Caki2 (cell line): ENCODE results near the gene ELAVL1. TPM values are rescaled to one million over a fixed set of nuclear protein-coding genes. Genes with fewer than 3 reads are reported as not detected.
"Not testable (repeated sequence)": the region's sequence is repeated elsewhere in the genome, so short reads cannot be mapped to it uniquely, and the experiment has no call there.

Experiments
- DNase-seq: peaks from one replicate; pipeline ENCODE4 v3.0.0-alpha.2; 2015; ENCODE audit warnings: low read depth
- in situ Hi-C: cut with HindIII; loops from 2 replicates; pipeline ENCODE4 v1.10.0; 2016; ENCODE audit warnings: low sequenced_read_pairs, low pct_unique_long_range_greater_than_20kb, mixed read lengths
- total RNA-seq: library from RNA; depleted of rRNA; stranded (reverse); fragments of >200 nt; shearing (Covaris generic); gene quantifications from 2 replicates; pipeline ENCODE4 v1.2.3, GENCODE V29; 2014; ENCODE audit warnings: low replicate concordance

The ELAVL1 gene
- total RNA-seq, 1 experiment from 2014 or later = 47.1 TPM

DNA sequence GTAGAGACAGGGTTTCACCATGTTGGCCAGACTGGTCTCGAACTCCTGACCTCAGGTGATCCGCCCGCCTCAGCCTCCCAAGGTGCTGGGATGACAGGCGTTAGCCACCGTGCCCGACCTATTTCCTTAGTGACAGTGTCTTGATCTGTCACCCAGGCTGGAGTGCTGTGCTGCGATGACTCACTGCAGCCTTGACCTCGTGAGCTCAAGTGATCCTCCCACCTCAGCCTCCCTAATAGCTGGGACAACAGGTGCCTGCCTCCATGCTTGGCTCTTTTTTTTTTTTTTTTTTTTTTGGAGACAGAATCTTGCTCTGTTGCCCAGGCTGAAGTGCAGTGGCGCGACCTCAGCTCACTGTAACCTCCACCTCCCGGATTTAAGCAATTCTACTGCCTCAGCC is 75.4 kb downstream of the ELAVL1 start:
- in situ Hi-C loops, DNase-seq: not testable (repeated sequence)

DNA sequence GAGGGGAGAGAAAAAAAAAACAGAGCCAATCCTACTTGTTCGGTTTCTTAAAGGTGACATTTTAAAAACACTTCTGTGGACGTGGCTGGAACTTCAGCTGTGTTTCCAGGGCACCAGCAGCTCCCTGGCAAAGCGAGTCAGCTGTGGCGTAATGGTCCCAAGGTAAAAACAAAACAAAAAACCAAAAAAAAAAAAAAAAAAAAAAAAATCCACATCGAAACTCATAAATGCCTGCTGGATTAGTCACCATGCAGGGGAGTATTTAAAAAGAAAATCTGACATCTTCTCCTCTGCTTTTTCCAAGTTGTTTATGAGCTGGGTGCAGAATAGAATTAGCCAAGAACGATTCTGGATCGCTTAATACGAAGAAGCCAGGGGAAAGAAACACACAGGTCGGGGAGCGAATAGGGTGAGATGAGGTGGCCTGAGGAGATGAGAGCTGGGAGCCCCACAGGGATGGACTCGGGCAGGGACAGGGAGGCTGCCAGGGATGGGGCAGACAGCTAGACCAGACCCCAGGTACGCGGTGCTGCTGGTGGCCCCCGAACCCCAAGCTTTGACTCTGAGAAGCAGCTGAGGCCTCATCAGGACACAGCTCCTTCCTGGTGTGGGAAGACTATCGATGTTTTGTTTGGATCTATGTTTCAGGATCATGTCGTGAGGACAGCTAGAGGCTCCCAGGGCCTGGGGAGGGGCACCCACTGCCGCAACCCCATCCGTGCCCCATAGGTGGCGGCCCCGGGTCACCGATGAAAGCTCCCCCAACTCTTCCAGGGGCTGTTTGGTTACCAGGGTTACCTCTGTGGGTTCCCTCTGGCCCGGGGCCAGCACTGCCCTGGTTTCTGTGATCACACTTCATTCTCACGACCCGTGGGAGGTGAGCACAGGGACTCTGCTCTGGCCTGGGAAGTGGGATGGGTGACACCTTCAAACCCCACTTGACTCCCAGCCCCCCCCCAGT is 76.4 kb downstream of the ELAVL1 start:
- in situ Hi-C loops = no loop called here
- DNase-seq = peak; percentile 63

DNA sequence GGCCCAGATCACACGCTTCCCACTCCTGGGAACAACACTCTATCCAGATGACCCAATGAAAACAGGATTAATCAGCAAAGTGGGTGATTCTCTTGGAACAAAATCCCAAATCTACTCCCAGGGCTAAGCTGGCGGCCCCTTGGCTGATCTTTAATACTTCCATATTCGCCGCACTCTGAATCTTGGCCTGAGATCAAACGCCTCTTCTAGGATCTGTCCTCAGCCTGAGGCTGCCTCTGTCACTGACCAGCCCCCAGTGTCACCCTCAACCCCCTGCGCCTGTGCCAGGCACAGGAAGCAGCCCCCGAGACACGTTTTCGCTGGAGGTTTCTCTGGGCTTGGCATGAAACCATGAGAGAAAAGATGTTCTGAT is 77.1 kb downstream of the ELAVL1 start:
- no peak for DNase-seq
- in situ Hi-C loops = no loop called here

DNA sequence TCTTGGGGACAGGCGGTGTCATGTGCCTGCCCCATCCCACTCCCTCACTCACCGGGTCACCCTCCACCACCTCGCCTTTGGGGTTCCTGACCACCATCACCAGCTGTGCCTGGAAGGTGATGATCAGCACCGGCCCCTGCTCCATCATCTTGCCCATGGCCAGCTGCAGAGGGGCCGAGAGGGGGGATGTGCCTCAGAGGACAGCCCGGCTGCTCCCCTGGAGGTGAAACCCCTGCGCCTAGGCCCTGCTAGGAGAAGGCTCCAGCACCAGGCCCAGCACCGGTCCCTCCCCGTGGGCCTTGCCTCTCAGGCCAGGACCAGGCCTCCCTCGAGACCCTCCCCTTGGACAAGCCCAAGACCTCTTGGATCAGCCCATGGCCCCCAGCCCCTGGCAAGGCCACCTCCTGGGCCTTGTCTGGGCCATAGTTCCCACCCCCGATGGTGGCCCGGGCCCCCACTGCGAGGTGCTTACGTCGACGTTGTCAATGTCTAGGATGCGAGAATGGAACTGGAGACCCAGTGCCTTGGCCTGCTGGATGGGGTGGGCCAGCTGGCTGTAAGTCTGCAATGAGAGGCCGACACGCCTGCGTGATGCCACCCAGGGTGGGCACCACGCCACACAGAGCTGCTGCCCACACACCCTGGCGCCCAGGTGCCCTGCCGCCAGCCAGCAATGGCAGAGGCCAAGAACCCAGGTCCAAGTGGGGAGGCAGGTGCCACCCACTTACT is 77.7 kb downstream of the ELAVL1 start:
- no peak for DNase-seq
- in situ Hi-C loops = no loop called here

DNA sequence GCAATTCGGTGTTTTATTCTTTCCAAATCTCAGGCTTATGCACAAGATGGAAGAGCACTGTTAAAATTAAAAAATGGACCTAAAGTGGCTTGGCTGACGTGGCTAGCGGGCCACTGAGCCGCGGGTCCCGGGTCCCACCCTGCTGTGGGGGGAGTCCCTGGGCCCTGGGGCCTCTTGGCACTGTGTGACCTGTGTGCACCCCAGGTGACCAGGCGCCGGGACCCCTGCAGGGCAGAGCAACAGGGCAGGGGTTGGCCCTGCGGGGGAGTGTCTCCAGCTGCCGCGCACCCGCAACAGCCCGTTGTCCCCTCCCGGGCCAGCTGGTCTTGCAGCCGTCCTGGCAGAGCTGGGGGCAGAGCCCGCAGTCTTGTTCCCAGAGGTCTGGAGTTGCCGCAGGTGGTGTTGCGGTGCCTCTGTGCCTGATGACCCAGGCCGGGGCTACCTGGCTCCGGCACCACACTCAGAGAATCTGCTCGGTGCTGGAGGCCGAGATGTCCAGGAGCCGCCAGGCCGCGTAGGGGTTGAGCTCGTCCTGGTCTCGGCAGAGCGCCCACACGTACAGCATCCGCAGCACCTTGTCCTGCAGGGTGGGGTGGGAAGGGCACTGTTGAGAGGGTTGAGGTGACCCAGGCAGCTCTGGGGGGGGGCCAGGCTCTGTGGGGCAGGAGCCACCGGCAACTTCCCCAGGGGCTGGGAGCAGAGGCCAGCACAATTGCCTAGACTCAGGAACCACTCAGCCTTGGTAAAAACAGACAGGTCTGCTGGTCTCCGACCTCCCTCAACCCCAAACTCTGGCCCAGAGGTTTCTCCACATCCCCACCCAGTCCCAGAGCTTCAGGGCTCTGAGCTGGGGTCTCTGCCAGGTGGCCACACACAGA is 78.5 kb downstream of the ELAVL1 start:
- in situ Hi-C loops = no loop called here
- no peak for DNase-seq

DNA sequence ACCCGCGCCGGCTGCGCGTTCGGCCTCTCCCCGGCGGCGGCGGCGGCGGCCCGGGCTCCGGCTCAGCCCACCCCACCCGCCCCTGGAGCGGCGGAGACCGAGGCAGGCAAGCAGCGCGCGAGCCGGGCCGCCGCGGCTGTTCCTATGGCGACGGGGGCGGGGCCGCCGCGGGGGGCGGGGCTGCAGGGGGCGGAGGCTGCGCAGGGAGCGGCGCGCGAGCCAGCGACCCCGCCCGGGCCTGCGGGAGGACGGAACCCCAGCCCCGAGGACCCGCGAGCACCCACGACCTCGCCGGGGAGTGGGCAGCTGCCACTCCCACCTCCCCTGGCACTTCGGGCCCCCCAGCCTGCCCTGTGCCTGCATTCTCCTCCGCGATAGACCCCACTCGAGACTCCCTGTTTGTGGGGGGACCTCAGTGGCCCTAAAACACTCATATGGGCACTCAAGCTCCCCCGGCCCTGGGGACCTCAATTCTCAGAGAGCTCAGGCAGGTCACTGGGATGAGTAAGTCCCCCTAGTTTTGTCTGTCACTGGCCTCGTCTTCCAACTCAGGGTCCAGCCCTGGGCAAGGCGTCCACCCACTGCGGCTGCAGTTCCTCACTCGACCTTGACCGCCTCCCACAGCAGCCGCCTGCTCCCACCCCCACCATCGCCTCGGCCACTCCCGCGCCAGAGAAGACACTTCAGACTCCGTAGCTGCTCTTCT is 79.3 kb downstream of the ELAVL1 start, which contains the start of gene CTXN1:
Gene CTXN1, minus strand, starts transcription at position 115 of the 706 bp plus-strand sequence. CDS start 597 bp downstream, outside the sequence.
- no peak for DNase-seq
- in situ Hi-C loops = no loop called here

DNA sequence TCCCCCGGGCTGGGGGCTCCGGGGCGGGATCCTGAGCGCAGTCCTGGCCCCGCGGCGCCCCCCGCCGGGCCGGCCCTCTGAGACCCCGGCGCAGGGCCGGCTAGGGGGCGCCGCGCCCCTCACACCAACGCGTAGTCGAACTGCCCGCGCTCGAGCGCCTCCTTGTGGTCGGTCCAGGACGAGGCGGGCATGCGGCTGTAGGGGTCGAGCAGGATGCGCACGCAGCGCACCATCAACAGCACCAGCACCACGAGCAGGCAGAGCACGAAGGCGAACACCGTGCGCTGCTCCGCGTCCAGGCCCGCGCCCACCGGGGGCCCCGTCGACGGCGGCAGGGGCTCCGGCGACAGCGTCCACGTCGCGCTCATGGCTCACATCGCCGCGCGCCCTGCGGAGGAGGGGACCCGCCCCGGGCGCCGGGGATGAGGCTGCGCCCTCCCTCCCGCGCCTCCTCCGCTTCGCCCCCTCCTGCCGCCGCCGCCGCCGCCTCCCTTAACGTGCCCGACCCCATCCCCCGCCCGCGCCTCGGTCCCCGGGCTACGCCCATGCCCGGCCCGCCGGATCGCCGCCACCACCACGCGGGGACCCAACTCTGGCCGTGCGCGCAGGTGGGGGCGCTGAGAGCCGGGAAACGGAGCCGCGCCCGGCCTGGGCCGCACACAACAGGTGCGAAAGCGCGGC is 80.1 kb downstream of the ELAVL1 start:
- in situ Hi-C loops = no loop called here
- DNase-seq = peak; percentile 59

DNA sequence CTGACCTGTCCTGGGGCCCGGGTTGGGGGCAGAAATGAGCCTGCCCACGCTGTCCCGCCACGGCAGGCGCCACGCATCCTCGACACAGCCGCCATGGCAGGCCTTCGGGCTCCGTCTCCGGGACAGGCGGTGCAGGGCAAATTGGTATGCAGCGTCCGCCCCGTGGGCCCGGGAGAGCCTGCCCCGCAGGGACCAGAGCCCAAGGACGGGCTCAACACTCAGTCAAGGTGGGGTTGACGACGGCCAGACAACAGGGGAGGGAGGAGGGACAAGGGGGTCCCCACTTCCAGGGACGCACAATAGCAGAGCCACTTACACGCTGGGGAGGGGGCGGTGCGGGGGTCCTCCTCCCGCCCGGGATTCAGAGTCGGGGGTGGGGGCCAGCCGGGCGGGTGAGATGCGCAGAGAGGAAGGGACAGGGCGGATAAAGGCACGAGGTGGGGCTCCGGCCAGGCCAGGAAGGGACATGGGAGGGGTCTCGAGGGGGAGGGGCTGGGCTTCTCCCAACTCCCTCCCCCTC is 80.7 kb downstream of the ELAVL1 start:
- DNase-seq = no peak
- in situ Hi-C loops = no loop called here

DNA sequence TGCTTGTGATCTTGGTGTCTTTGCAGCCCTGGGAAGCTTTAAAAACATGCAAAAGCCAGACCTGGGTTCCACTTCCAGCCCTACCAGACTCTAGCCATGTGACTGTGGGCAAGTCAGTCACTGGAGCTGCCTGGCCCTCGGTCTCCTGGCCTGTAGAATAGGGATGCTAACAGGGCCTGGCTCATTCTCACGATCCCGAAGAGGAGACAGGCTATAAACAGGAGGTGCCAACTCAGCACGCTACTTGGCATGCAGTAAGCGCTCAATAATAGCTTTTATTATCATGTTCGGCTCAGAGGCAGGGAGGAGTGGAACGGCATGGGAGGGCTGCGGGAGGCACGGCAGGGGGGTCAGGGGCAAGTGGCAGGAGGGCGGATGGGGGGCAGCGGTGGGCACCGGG is 81.2 kb downstream of the ELAVL1 start:
- no peak for DNase-seq
- in situ Hi-C loops = no loop called here

DNA sequence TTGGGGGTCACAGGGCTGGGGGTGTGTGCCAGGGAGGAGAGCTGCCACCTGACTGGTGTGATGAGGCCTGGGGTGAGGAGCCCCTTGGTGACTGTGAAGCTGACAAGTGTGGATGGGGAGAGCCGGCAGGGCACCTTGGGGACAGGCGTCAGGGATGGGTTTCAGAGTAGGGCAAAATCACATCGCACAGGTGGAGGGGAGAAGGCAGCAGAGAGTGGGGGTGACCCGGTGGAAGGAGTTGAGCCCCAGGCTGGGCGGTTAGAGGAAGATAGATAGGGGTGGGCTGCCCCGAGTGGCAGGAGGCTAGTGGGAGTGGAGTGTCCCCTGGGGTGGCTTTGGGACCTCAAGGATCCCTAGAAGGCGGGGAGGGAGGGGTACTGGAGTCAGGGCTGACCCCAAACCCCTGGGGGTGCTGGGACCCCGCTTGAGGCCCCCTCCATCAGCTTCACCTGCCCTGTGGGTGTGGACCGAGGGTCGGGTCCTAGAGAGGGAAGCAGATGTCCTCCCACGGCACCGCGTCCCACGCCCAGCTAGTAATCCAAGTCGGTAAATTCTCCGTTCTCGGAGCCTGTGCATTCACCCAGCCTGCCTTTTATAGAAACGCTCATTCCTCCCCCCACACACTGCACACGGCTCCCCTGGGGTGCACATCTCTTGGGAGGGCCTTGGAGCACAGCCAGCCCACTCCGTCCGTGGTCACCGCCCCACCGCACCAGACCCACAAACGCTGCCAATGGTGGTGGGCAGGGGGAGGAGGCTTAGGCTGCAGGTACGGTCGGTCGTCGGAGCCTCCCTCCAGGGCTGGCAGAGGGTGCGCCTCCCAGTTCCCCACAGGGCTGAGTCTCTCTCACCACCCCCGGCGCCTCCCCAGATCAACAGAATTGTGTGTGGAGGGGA is 81.9 kb downstream of the ELAVL1 start:
- in situ Hi-C loops = no loop called here
- no peak for DNase-seq

DNA sequence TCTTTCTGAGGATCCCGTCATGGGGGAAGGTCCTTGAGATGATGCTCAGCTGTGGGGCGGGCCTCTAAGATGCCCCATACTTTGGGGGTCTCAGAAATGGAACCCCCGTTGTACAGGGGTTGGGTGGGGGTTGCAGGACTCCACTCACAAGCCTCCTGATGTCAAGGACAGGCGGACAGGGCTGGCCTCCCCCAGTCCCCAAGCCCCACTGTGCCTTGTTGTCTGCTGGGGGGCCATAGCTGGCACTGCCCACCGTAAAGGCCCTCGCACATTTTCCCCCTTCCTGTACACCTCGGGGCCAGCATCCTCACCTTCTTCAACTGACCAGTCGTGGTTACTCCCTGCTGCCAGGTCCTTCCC is 82.6 kb downstream of the ELAVL1 start:
- in situ Hi-C loops = no loop called here
- DNase-seq = no peak

DNA sequence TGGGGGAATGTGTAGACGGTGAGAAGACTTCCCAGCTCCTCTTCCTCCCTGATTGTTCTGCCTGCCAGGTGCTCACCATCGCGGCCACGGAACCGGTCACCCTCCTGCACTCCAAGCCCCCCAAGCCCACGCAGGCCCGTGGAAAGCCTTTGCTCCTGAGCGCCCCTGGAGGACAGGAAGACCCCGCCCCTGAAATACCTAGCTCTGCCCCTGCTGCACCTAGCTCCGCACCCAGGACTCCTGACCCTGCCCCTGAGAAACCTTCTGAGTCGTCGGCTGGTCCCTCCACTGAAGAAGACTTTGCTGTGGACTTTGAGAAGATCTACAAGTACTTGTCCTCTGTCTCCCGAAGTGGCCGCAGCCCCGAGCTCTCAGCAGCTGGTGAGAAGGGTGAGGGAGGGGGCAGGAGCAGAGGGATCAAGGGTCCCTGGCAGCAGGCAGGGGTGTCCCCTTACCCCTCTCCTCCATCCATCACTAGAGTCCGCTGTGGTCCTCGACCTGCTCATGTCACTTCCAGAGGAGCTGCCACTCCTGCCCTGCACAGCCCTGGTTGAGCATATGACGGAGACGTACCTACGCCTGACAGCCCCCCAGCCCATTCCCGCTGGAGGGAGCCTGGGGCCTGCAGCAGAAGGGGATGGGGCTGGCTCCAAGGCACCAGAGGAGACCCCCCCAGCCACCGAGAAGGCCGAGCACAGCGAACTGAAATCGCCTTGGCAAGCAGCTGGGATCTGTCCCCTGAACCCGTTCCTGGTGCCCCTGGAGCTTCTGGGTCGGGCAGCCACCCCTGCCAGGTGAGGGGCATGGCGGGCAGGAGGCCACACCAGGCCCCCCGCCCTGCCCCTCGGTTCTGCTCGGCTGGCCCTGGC is 83.2 kb downstream of the ELAVL1 start:
- in situ Hi-C loops = no loop called here
- no peak for DNase-seq

DNA sequence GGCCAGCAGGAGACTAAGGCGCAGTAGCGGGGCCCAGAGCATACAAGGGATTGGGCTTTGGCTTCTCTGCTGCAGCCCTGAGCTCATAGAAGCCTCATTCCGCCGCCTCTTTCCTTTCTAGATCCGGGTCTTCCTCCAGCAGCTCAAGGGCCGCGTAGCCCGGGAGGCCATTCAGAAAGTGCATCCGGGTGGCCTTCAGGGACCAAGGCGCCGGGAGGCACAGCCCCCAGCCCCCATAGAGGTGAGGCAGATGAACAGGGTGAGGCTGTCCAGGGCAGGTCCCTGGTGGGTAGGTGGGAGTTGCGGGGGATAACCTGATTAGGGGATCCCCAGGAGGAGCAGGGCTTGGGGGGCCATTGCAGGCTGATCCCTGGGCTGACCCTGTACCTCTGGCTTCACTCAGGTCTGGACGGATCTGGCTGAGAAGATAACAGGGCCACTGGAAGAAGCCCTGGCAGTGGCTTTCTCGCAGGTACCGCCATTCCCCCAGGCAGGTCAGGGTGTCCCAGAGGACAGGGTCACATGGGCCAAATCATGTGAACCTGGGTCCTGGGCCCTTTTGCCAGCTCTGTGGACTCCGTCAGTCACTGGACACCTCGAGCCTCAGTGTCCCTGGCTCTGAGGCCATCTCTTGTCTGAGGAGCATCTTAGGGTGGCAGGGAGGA is 84.0 kb downstream of the ELAVL1 start:
- in situ Hi-C loops = no loop called here

DNA sequence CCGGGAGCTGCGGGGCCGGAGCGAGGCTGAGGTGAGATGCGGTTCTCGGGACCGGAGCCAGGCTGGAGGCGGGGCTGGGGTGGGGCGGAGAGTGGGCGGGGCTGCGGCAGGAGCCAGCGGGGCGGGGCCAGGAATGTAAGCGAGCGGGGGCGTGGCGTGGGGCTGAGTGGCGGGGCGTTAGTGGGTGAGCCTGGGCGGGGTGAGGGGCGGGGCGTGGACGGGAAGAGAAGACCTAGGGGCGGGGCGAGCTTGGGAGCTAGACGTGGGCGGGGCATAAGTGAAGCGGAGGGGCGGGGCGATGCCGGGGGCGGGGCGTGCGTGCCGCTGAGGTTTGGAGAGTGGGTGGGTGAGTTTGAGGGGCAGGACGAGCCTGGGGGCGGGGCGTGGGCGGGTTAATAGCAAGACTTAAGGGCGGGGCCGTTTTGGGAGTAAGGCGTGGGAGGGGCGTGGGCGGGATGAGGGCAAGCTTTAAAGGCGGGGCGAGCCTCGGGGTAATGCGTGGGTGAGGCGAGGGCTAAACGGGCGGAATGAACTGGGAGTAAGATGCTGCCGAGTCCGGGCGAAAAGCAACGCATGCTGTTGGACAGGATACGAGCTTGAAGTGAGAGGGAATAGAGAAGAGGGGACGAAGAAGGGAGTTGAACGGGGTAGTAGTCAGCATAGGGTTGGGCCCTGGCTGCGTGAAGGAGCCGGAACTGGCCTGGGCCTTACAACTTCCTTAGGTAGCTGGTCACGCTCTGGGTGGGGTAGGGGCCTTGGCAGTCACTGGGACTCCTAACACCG is 84.7 kb downstream of the ELAVL1 start:
- DNase-seq = peak; percentile 62
- in situ Hi-C loops = no loop called here

More for the DNA sequence above, 84.0 kb downstream of the ELAVL1 start:
- DNase-seq = no peak
